ENCODE data around the gene PPP2R5A.
A peak's percentile ranks its signal among the peaks of the same experiment; 100 is the strongest.

The PPP2R5A gene

DNA sequence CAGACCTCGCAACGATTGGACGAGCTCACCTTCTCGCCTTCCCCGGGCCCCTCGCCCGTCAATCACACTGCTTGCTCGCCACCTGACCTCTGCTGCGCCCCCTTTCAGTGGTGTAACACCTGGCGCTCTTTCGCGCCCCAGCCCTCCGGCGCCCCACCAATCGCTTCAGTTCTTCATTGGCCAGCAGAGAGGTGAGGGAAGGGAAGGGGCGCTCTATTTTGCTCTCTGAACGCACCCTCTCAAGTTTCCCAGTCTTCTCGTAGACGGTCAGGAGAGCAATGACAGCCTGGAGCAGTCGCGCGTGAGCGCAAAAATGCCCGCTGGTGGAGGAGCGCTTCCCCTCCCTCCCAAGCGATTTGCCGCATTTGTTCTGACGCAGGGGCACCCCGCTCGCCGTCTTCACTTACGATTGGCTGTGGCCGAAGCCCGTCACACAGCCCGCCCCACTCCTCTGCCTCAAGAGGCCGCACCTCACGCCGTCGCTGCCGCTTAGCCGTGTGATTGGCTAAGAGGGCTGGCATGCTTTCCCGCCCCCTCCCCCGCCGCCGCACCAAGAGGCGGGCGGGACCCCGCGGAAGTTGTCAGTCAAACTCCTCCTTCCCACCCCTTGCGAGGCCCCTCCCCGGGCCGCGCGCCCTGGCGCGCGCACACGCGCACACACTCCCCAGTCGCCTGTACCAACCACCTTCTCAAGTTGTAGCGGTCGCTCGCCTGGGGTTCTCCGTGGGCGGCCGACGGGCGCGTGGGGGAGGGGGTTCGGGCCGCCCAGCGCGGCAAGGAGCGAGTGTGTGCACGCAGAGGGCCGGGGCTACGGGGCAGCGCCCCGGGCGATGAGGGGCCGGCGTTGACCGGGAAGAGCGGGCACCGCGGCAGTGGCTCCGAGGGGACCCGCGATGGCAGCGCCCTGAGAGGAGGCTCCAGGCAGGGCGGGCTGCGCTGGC, at the start of gene PPP2R5A:
Gene PPP2R5A (plus strand): TSS at position 667 of the 941 bp plus-strand sequence. CDS start 701 bp downstream, outside the sequence.
- peak; percentile 98 for DNase-seq (ENCODE audit: low read depth in 2 of 2)

DNA sequence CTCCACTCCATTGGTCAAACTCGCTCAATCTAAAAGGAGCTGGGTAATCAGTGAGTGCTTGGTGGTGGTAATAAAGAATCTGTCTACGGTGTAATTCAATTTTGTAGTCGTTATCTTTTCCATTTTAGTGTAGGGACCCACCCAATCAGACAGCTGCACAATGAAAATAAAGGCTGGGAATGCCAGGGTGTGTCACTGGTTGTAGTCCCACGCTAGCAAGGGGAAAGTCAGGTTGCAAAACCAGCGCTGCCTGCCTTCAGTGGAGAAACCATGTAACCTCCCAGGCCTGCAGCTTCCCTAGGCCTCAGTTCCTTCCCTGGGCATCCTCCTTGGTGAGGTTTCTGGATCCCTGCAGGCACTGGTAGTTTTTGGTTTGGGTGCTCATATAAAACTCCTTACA, 49.4 kb upstream of the PPP2R5A start:
- DNase-seq (ENCODE audit: low read depth in 2 of 2) = no peak

DNA sequence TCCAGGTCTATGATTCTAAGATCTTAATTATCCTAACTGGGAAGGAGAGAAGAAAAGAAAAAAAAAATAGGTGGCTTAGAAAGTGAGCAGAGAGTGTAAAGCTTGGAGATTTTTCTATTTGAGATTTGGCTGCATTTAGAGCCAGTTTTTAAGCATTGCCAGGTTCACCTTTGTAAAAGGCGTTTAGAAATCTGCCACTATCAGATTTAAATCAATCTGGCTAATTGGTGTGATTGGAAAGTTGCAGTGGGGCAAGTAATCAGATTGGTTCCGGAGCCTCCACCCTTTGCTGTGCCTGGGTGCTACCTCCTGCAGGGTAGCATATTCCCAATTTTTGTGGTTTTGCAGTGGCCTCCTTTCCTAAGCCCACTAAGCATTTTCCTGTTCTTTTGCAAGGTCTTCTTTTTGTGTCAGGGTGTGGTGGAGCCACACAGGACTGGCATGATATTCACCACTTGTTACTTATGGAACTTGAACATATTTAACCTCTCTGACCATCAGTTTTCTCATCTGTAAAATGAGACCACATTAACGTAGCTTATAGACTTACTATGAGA, 48.5 kb upstream of the PPP2R5A start:
- DNase-seq (ENCODE audit: low read depth in 2 of 2) = no peak

DNA sequence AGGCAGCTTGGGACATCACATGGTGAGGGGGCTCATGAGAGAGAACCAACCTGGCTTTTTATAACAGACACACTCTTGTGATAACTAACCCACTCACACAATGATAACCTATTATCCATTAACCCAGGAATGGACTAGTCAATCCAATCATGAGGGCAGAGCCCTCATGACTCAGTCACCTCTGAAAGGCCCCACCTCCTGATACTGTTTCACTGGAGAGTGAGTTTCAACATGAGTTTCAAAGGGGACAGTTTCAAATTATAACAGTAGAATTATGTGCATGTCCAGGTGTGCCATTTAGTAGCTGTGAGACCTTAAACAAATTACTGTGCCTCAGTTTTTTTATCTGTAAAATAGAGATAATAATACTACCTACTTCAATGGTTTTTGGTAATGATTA, 47.6 kb upstream of the PPP2R5A start:
- no peak for DNase-seq (ENCODE audit: low read depth in 2 of 2)

DNA sequence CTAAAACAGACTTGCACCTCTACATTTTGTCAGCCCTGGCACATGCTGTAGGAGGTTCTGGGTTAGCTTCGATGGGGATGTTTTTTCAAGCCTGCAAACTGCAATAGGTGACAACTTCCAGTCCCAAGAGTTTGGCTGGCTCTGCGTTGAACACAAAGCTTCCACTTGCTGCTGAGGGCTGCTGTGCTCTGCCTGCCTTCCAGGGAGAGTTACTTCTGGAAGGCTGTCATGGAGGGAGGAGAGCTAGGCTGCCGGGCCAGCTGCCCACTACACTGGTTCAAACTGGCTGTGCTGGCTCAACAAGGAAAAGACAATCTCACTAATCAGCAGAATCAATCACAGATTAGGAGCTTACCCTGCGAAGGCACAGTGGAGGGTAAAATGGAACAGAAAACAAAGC, 46.7 kb upstream of the PPP2R5A start:
- DNase-seq (ENCODE audit: low read depth in 2 of 2) = no peak

DNA sequence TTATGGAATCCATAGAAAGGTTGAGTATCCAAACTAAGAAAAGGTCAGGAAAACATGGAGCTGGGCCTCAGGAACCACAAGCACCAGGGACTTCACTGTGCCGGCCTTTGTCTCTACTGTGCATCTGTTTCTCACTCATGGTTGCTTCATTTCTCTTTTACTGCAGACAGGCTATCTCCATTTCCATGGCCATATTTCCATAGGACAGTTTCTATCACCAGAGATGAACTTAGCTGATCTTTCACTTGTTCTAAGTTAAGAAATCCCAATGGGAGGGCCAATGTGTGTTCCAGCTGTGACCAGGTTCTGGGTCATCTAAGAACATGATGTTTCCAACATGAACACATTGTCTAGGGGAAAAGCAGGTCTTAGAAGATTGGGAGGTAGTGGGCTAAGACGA, 43.7 kb upstream of the PPP2R5A start:
- no peak for DNase-seq (ENCODE audit: low read depth in 2 of 2)

DNA sequence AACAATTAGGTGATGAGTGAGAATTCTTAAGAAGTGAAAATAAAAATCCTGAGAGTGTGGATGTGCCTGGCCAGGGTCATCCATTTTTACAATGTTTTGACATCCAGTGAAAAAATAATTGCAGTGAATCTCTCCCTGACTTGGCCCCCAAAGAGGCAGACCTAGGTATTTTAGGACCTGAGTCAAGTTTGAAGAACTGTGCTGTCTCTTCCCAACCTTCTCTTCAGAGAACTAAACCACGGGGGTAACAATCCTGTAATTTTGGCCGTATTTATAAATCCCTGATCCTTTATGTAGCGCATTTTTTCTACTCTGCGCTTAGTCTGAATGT, 43.3 kb upstream of the PPP2R5A start:
- DNase-seq (ENCODE audit: low read depth in 2 of 2) = no peak

DNA sequence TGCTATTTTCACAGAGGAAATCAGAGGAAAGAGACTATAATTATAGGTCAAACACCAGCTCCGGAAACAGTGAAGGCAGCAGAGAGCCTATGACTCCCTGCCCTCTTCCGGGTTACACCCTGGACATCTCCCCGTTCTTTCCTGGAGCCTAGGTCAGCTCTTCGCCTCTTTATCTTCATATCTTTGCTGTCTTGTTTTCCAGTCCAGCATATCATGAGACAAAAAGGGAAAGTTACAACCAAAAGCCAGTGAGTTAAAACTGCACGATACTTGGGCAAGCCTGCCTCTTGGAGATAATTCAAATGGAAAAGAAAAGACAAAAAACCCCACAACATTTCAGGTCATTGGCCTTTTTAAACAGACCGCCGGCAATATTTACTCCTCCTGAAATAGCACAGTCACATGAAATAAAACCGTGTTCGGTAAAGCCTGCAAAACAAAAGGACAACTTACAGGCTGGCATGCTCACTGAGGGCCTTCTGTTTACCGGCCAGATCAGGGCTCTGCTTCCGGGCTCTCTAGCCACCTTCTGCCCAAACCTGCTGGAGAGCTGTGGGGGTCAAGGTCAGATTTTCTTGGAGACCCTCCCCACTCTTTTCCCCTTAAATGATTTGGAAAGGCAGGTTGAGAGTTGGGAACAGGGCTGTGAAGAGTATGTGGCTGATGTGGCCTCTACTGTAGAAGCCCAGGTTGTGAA, 42.8 kb upstream of the PPP2R5A start:
- DNase-seq (ENCODE audit: low read depth in 2 of 2) = no peak

DNA sequence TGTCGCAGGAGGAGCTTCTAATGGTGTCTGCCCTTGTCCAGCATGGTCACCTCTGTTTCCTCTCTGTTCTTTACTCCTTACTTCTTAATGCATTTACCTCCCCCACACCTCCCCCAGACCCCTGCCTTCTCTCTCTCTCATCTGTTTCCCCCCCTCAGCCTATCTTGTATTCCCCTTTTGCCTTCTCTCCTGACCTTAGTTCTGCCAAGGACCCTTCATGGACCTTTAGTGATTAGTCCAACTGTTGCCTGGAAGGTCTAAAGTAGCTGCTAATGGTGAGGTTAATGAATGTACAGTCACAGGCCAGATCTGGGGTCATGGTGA, 42.3 kb upstream of the PPP2R5A start:
- DNase-seq (ENCODE audit: low read depth in 2 of 2) = no peak

DNA sequence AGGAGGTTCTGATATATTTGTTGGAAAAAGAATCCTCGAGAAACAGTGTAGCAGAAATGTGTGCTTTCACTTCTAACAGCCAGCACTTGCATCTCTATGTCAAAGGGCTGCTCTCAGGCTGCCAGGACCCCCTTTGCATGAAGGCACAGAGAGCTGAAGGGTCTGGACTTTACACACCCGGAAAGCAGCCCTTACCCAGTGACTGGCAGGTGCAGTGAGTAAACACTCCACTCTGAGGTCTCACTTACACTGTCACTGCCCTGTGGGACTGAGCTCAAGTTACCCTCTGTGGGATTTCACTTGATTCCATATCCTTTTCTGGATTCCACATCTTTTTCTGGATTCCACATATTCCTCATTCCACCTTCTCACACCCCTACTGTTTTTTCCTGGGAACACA, 40.8 kb upstream of the PPP2R5A start:
- no peak for DNase-seq (ENCODE audit: low read depth in 2 of 2)

DNA sequence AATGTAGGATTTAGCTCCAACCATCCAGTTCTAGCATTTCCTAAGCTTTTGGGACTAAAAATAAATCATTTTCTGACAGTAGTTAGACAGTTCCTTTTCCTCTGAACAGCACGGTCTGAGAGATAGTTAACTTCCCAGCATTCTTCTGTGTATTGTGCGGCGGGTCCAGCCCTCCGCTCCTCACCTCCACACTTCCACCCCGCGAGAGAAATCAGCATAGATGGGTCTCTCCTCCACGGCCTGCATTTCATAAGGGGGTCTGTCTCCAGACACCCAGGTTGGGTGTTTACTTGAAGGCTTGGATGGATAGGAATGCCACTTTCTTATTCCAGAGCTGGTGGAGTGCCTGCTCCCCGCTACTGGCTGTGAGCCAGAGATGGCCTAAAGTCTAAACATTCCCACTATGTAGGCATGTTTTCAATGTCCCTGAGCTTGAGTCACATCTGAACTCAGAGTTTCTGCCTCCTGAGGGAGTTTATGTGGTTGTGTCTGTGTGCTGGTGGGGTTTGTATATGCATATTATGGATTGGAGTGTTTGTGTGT, 38.0 kb upstream of the PPP2R5A start:
- peak in 1 of 2 experiments; percentile 8 for DNase-seq (ENCODE audit: low read depth in 2 of 2)

DNA sequence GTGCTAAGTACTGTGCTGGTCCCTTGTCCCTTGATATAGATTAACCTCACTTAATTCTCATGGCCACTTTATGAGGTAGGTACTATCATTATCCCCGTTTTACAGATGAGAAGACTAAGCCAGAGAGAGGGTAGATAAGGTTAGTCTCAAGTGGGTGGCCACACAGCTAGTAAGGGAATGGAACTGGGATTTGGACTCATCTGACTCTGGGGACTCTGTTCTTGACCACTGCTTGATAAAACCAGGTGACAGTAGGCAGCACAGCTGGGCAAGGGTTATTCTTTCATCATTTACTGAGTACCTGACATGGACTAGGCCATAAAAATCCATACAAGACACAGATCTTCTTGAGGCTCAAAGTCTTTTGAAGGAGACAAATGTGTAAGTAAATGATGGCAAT, 37.2 kb upstream of the PPP2R5A start:
- DNase-seq (ENCODE audit: low read depth in 2 of 2) = no peak

DNA sequence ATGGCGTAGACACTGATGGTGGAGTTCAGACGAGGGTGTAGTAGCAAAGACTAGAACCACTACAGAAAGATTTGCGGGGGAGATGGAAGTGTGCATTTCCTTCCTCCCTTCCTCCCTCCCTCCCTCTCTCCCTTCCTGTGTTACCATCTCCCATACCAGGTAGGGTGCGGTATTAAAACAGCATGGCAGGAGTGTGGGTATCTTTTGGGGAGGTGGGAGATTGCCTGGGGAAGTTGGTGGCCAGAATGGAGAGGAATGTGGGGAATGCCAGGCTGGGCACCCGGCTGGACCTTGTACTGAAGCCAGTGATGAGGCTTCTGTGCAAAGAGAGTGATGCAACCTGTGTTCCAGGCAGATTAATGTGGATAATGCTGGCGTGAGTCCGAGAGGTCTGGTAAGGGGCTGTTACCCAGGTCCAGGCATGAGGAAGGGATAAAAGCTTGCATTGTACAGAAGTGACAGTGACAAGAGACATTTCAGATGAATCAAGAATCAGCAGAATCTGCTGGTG, 30.3 kb upstream of the PPP2R5A start:
- DNase-seq (ENCODE audit: low read depth in 2 of 2) = no peak

DNA sequence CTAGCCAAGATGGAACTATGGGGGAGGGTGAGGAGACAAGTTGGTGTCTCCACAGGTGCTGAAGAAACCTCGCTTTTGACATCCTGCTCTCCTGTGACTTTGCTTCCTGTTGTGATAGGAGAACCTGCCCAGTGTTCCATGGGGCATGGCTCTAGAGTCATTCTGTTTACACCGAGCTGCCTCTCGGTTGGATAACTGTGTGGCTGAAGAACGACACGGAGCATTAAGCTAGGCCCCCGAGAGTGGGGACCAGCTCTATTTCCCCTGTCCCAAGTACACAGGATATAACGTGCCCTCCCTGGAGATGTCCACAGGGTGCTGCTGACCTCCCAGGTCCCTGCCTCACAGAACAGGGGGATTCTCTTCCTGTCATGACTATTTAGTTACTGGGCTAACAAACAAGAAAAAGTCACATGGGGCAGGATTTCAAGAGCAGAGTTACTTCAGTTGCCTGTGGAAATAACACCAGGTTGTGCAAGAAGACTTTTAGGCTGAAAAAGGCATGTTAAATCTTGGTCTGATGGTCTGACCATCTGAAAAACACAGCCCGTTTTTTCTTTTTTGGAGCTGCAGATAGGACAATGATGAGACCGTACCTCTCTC, 29.4 kb upstream of the PPP2R5A start:
- DNase-seq (ENCODE audit: low read depth in 2 of 2) = no peak

DNA sequence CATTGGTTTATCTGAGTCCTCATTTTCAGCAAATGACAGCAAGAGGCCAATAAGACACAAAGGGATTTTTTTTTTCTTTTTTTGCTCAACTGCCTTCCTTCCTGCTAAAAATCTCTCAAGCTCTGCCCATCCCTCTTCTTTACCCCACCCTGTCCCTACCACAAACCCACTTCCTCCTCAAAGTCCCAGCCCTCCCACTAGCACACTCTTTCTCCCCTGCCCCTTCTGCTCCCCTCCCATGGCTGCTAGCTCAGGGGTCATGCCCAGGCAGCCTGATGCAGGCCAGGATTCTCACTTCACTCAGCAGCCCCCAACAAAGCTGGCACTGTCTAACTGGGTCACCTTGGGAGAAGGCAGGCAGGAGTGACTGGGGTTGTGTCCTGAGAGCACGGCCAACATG, 28.8 kb upstream of the PPP2R5A start:
- DNase-seq (ENCODE audit: low read depth in 2 of 2) = no peak

DNA sequence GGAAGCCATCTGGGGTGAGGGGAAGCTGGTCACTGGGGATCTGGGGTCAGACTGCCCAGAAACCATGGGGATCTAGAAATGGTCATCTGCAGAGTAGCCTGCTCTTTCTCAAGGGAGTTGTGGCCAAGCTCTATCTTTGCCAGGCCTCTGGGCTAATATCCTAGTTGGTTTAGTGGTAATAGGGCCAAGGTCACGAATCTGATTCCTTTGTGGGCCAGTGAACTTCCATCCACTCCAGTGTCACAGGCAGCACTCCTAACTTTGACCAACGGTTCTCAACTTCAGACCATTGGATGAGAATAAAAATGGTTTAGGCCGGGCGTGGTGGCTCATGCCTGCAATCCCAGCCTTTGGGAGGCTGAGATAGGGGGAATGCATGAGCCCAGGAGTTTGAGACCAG, 28.1 kb upstream of the PPP2R5A start:
- no peak for DNase-seq (ENCODE audit: low read depth in 2 of 2)

DNA sequence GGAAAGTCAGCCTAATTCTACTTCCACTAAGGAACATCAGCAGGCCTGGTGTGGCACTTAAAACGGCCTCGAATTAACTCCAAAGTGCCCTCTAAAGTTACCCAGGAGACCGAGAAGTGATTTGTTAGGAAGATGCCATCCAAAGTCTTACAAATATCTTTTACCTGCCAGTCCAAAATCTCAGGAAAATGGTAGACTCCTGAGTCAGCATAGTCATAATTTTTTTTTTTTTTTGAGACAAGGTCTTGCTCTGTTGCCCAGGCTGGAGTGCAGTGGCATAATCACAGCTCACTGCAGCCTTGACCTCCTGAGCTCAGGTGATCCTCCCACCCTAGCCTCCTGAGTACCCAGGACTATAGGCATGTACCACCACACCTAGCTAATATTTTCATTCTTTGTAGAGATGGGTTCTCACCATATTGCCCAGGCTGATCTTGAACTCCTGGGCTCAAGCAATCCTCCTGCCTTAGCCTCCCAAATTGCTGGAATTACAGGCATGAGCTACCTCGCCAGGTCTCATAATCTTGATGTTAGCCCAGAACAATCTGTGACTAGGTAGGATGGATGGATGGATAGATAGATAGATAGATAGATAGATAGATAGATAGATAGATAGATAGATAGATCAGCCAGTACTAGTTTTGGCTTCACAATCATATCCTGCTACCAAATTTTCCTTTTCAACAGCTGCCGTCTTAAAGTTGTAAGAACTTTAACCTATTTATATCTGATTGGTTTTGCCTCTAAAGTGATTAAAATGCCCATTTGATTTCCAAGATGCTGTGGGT, 25.3 kb upstream of the PPP2R5A start:
- no peak for DNase-seq (ENCODE audit: low read depth in 2 of 2)

DNA sequence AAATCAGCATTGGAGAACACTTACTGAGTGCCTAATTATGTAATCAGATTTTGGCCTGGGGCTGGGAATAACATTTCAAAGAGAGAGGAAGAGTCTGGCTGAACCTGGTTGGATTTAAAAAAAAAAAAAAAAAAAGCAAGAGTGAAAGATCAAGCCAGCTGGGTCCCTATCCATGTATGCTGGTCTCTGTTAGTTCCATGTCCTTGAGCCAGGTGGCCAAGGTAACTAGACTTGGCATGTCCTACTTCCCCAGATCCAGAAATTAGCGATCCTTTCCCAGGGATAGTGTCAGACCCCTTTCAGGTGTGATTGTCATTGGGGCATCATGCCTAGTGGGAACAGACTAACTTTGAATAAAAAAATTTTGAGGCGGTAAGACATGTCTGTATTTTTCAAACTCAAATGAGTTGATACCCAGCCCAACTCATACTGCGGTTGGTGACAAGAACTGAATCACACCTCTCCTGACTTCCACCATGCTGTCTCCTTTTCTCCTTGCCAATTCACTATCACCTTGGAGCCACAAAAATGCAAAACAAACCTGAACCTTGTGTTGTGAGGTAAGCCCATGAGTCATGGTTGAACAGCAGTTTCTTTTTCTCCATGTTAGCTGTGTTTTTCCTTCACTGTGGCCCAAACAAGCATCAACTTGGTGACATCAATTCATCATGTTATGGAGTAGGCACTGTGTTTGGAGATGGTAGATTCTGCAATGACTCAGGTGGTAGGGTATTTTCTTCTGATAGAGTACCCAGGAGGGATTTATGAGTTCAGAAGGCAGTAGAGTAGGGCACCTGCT, 24.5 kb upstream of the PPP2R5A start:
- DNase-seq (ENCODE audit: low read depth in 2 of 2) = no peak

DNA sequence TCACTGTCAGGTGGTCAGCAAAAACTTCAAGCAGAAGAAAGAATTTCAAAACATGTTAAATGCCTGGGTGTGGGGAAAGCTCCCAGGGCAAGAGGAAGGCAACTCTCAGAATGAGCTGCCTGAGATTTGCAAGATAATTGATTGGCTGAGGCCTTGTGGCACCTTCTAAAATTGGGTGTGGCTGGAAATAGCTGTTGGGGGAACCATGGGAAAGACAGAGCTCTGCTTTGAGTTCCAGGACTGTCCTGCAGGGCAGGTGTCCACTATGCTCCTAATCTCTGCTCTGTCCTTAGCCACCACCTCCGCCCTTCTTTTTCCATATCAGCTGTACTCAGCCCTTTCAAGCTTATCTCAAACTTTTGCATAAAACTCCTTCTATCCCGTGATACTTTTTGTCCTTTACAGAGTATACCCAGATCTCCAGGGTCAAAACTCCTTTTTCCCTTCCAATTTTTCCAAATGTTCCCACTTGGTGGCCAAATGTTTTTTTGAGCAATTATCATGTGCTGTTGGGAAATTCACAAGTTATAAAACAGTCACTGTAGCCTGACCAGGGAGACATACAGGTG, 23.8 kb upstream of the PPP2R5A start:
- DNase-seq (ENCODE audit: low read depth in 2 of 2) = no peak

DNA sequence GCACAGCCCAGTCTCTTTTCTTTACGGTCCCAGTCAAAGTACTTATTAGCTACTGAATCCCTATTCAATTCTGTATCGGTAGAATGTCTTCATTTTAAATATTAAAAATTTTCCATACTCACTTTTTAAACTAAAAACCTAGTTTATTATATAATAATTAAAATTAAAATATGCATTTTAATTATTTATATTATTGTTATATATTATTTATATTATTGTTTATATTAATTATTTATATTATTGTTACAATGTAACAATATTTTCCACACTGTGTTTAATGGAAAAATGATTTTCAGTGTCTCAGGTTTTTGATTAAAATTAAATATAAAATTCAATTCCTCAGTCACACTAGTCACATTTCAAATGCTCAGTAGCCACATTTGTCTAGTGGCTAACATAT, 18.2 kb upstream of the PPP2R5A start:
- no peak for DNase-seq (ENCODE audit: low read depth in 2 of 2)

Data from fibroblast of skin of left quadriceps (primary cell).